ENCODE measurements around the gene SEMA3F.

The SEMA3F gene

DNA sequence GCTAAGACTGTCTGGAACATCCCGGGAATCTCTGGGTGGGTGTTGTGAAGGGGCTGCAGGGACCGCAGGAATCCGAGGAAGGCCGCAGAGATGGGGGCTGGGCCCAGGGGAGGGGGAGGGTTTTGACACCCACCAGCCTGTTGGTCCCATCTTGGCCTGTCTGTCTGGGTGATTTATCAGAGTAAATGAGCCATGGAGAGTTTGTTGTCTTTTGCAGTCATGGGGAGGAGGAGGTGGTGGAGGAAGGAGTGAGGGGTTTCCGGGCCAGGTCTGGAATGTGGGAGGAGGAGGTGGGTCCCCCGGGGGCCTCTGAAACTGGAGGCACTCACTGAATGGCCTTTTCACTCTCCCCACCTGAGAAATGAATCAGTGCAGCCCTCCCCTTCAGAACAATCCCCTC, 11.5 kb downstream of the SEMA3F start:
- no peak for DNase-seq (ENCODE audit: low read depth in 1 of 2, low spot score in 1 of 2)
- H3K4me3 ChIP-seq (replicated peaks; ENCODE audit: insufficient read depth, low read length) = no peak overlapping the region
- no peak overlapping the region for H3K27ac ChIP-seq (replicated peaks)
- peaks cover 3% of the 10 kb centered on the region for H3K27me3 ChIP-seq (ENCODE audit: insufficient read depth, poor library complexity, severe bottlenecking)
- TF ChIP-seq, protein P1, sequence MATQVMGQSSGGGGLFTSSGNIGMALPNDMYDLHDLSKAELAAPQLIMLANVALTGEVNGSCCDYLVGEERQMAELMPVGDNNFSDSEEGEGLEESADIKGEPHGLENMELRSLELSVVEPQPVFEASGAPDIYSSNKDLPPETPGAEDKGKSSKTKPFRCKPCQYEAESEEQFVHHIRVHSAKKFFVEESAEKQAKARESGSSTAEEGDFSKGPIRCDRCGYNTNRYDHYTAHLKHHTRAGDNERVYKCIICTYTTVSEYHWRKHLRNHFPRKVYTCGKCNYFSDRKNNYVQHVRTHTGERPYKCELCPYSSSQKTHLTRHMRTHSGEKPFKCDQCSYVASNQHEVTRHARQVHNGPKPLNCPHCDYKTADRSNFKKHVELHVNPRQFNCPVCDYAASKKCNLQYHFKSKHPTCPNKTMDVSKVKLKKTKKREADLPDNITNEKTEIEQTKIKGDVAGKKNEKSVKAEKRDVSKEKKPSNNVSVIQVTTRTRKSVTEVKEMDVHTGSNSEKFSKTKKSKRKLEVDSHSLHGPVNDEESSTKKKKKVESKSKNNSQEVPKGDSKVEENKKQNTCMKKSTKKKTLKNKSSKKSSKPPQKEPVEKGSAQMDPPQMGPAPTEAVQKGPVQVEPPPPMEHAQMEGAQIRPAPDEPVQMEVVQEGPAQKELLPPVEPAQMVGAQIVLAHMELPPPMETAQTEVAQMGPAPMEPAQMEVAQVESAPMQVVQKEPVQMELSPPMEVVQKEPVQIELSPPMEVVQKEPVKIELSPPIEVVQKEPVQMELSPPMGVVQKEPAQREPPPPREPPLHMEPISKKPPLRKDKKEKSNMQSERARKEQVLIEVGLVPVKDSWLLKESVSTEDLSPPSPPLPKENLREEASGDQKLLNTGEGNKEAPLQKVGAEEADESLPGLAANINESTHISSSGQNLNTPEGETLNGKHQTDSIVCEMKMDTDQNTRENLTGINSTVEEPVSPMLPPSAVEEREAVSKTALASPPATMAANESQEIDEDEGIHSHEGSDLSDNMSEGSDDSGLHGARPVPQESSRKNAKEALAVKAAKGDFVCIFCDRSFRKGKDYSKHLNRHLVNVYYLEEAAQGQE (IDR thresholded peaks at IDR 0.05; ENCODE audit: insufficient replicate concordance, low read depth) = no peak
- TF ChIP-seq SPI1 (IDR thresholded peaks at IDR 0.05; ENCODE audit: borderline replicate concordance, low read depth) (no peak), POLR2AphosphoS5 (IDR thresholded peaks at IDR 0.05; ENCODE audit: low read depth) (no peak), GABPA (IDR thresholded peaks at IDR 0.05; ENCODE audit: low read depth) (no peak)
- TF ChIP-seq, protein P2, sequence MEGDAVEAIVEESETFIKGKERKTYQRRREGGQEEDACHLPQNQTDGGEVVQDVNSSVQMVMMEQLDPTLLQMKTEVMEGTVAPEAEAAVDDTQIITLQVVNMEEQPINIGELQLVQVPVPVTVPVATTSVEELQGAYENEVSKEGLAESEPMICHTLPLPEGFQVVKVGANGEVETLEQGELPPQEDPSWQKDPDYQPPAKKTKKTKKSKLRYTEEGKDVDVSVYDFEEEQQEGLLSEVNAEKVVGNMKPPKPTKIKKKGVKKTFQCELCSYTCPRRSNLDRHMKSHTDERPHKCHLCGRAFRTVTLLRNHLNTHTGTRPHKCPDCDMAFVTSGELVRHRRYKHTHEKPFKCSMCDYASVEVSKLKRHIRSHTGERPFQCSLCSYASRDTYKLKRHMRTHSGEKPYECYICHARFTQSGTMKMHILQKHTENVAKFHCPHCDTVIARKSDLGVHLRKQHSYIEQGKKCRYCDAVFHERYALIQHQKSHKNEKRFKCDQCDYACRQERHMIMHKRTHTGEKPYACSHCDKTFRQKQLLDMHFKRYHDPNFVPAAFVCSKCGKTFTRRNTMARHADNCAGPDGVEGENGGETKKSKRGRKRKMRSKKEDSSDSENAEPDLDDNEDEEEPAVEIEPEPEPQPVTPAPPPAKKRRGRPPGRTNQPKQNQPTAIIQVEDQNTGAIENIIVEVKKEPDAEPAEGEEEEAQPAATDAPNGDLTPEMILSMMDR (IDR thresholded peaks at IDR 0.05; ENCODE audit: insufficient read depth, low read length) = no peak

DNA sequence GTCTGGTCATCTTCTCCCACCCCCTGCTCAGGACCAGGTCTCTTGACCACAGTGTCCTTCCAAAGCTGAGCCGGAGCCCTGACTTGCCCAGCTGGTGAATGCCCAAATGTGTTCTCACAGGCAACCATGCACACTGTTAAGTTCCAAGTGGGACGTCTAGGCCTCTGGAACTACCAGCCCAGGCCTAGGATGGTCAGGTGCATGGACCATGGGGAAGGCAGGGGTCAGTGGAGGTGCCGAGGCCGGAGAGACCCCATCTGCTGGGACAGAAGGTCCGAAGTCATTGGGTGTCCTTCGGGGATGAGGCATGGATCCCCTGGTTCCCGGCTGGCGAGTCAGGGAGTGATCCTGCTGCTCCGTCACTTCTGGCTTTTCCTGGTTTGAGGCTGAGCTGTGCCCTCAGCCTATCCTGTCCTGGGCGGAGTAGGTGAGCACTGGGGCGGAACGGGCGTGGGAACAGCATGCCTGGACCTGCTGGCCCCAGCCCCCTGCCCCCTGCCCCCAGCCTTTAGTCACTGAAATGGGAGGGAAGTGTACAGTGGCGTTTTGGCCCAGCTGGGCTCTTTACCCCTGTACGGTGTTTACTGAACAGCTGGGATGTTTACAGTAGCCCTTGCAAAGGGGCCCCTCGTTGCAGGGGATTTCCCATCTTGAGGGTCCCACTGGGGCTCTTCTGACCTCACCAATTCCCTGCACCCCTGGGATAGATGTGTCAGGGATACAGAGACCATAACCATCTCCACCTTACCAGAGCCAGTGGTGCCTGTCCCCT, 12.1 kb downstream of the SEMA3F start:
- Histone ChIP-seq H3K4me3 (replicated peaks; ENCODE audit: insufficient read depth, low read length) (no peak overlapping the region), H3K27ac (replicated peaks) (no peak overlapping the region), H3K27me3 (ENCODE audit: insufficient read depth, poor library complexity, severe bottlenecking) (peaks cover 3% of the 10 kb centered on the region)
- TF ChIP-seq, protein P1 (IDR thresholded peaks at IDR 0.05; ENCODE audit: insufficient replicate concordance, low read depth) = no peak
- TF ChIP-seq POLR2AphosphoS5 (IDR thresholded peaks at IDR 0.05; ENCODE audit: low read depth) (no peak), GABPA (IDR thresholded peaks at IDR 0.05; ENCODE audit: low read depth) (no peak), SPI1 (IDR thresholded peaks at IDR 0.05; ENCODE audit: borderline replicate concordance, low read depth) (no peak)
- TF ChIP-seq, protein P2 (IDR thresholded peaks at IDR 0.05; ENCODE audit: insufficient read depth, low read length) = no peak
- no peak for DNase-seq (ENCODE audit: low read depth in 1 of 2, low spot score in 1 of 2)

DNA sequence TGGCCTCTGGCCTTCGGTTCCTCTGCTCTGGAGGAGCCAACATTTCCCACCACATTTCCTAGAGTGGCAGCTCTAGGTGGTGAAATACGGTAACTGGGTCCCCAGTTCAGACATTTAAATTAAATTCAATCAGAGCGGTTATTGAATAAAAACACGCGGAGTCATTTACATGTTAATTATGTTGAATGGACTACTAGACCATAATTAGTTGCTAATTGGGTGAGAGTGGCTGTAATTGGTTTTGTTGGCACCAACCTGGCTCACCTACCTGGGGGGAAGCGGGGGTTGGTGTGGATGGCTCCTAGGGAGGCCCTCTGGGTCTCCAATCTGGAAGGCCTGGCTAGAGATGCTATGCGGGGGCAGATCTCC, 12.7 kb downstream of the SEMA3F start:
- TF ChIP-seq, protein P1 (IDR thresholded peaks at IDR 0.05; ENCODE audit: insufficient replicate concordance, low read depth) = no peak
- TF ChIP-seq POLR2AphosphoS5 (IDR thresholded peaks at IDR 0.05; ENCODE audit: low read depth) (no peak), GABPA (IDR thresholded peaks at IDR 0.05; ENCODE audit: low read depth) (no peak), SPI1 (IDR thresholded peaks at IDR 0.05; ENCODE audit: borderline replicate concordance, low read depth) (no peak)
- TF ChIP-seq, protein P2 (IDR thresholded peaks at IDR 0.05; ENCODE audit: insufficient read depth, low read length) = no peak
- H3K27me3 ChIP-seq (ENCODE audit: insufficient read depth, poor library complexity, severe bottlenecking) = peaks cover 3% of the 10 kb centered on the region
- H3K4me3 ChIP-seq (replicated peaks; ENCODE audit: insufficient read depth, low read length) = no peak overlapping the region
- H3K27ac ChIP-seq (replicated peaks) = no peak overlapping the region
- no peak for DNase-seq (ENCODE audit: low read depth in 1 of 2, low spot score in 1 of 2)
